DND-41 (cell line): ENCODE data around the gene HNRNPLL.
A peak's percentile ranks its signal among the peaks of the same experiment; 100 is the strongest.

Experiments
- EZH2 ChIP-seq: IDR thresholded peaks from 3 replicates; pipeline ENCODE4 v1.6.1; 2012; ENCODE audit warnings: borderline replicate concordance, low read depth, mild to moderate bottlenecking, moderate library complexity, low read length, inconsistent platforms; ENCODE audit not compliant: severe bottlenecking
- TF ChIP-seq, protein P1 (sequence below): IDR thresholded peaks from 2 replicates; pipeline ENCODE4 v1.5.1; 2012; ENCODE audit warnings: borderline replicate concordance, low read length, moderate library complexity, mild to moderate bottlenecking; ENCODE audit not compliant: poor library complexity, severe bottlenecking; ENCODE audit errors: extremely low read depth

- TF ChIP-seq, protein P1, sequence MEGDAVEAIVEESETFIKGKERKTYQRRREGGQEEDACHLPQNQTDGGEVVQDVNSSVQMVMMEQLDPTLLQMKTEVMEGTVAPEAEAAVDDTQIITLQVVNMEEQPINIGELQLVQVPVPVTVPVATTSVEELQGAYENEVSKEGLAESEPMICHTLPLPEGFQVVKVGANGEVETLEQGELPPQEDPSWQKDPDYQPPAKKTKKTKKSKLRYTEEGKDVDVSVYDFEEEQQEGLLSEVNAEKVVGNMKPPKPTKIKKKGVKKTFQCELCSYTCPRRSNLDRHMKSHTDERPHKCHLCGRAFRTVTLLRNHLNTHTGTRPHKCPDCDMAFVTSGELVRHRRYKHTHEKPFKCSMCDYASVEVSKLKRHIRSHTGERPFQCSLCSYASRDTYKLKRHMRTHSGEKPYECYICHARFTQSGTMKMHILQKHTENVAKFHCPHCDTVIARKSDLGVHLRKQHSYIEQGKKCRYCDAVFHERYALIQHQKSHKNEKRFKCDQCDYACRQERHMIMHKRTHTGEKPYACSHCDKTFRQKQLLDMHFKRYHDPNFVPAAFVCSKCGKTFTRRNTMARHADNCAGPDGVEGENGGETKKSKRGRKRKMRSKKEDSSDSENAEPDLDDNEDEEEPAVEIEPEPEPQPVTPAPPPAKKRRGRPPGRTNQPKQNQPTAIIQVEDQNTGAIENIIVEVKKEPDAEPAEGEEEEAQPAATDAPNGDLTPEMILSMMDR = peak; percentile 18
- no peak for TF ChIP-seq EZH2
Measured at GRCh38 chr2:38539086-38539485, 63.6 kb downstream of the HNRNPLL start.
